HG02973 (cell line): ENCODE results near the gene ZBTB9.

Experiments used
- ATAC-seq: cut with Tn5 transposase; IDR thresholded peaks from one replicate; pipeline ENCODE4 v1.9.1; 2021; ENCODE audit warnings: moderate library complexity; ENCODE audit not compliant: unreplicated experiment

Gene ZBTB9

GRCh38 chr6:33432546-33432945 is 21.8 kb upstream of the ZBTB9 start:
- ATAC-seq: no peak

GRCh38 chr6:33433001-33433543 is 21.3 kb upstream of the ZBTB9 start:
- ATAC-seq: no peak

GRCh38 chr6:33433544-33434191 is 20.7 kb upstream of the ZBTB9 start:
- no peak for ATAC-seq

- no peak for ATAC-seq
Observed at GRCh38 chr6:33434961-33435360, 19.4 kb upstream of the ZBTB9 start.

GRCh38 chr6:33437666-33438065 is 16.7 kb upstream of the ZBTB9 start:
- no peak for ATAC-seq

GRCh38 chr6:33438978-33439594 is 15.3 kb upstream of the ZBTB9 start:
- ATAC-seq: no peak

GRCh38 chr6:33439956-33440648 is 14.3 kb upstream of the ZBTB9 start:
- no peak for ATAC-seq

- no peak for ATAC-seq
Observed at GRCh38 chr6:33440649-33441309, 13.6 kb upstream of the ZBTB9 start.

- ATAC-seq: no peak
Observed at GRCh38 chr6:33441457-33441856, 12.9 kb upstream of the ZBTB9 start.

GRCh38 chr6:33442283-33442682 is 12.1 kb upstream of the ZBTB9 start:
- ATAC-seq: no peak

GRCh38 chr6:33443025-33443424 is 11.4 kb upstream of the ZBTB9 start:
- ATAC-seq: no peak

GRCh38 chr6:33443619-33444504 is 10.5 kb upstream of the ZBTB9 start:
- no peak for ATAC-seq

- ATAC-seq: no peak
Observed at GRCh38 chr6:33445119-33445603, 9.2 kb upstream of the ZBTB9 start.

GRCh38 chr6:33446356-33446755 is 8.0 kb upstream of the ZBTB9 start:
- no peak for ATAC-seq

- no peak for ATAC-seq
Observed at GRCh38 chr6:33450434-33450833, 3.9 kb upstream of the ZBTB9 start.

- no peak for ATAC-seq
Observed at GRCh38 chr6:33451606-33452005, 2.8 kb upstream of the ZBTB9 start.

GRCh38 chr6:33452496-33452895 is 1.9 kb upstream of the ZBTB9 start:
- ATAC-seq: no peak

- ATAC-seq: no peak
Observed at GRCh38 chr6:33453393-33454008, 875 bp upstream of the ZBTB9 start.

- no peak for ATAC-seq
Observed at GRCh38 chr6:33455051-33455450, 675 bp downstream of the ZBTB9 start.

GRCh38 chr6:33456156-33456555 is 1.8 kb downstream of the ZBTB9 start:
- ATAC-seq: no peak
